H9 (cell line): Measurements from ENCODE around the gene MYH9. TPM values are rescaled to one million over a fixed set of nuclear protein-coding genes. Genes with fewer than 3 reads are reported as not detected.
A peak's percentile ranks its signal among the peaks of the same experiment; 100 is the strongest.

ENCODE experiments used
- DNase-seq: peaks from one replicate; pipeline ENCODE4 v3.0.0-alpha.2; 2017
- H2AFZ ChIP-seq: one replicate; pipeline ENCODE4 v1.6.1; 2013; ENCODE audit warnings: mild to moderate bottlenecking, low read length, control low read depth, moderate library complexity
- H2AK5ac ChIP-seq: 2 replicates; pipeline ENCODE4 v1.6.1; 2013; ENCODE audit warnings: low read length, control low read depth, mixed read lengths; ENCODE audit not compliant: insufficient read length
- H2BK120ac ChIP-seq: one replicate; pipeline ENCODE4 v1.6.1; 2013; ENCODE audit warnings: low read depth, mild to moderate bottlenecking, low read length, control low read depth, inconsistent platforms; ENCODE audit not compliant: poor library complexity, severe bottlenecking
- H2BK12ac ChIP-seq: 2 replicates; pipeline ENCODE4 v1.6.1; 2013; ENCODE audit warnings: low read length, control low read depth, mixed read lengths, low read depth; ENCODE audit not compliant: insufficient read length
- H2BK15ac ChIP-seq: 2 replicates; pipeline ENCODE4 v1.6.1; 2013; ENCODE audit warnings: low read depth, low read length, control low read depth
- H2BK20ac ChIP-seq: one replicate; pipeline ENCODE4 v1.6.1; 2013; ENCODE audit warnings: low read depth, mild to moderate bottlenecking, low read length, control low read depth, inconsistent platforms; ENCODE audit not compliant: poor library complexity, severe bottlenecking
- H2BK5ac ChIP-seq: 2 replicates; pipeline ENCODE4 v1.6.1; 2013; ENCODE audit warnings: low read length, control low read depth, mixed read lengths; ENCODE audit not compliant: insufficient read length
- H3K14ac ChIP-seq: 2 replicates; pipeline ENCODE4 v1.6.1; 2013; ENCODE audit warnings: low read length, control low read depth; ENCODE audit not compliant: insufficient read depth
- H3K18ac ChIP-seq: 2 replicates; pipeline ENCODE4 v1.6.1; 2013; ENCODE audit warnings: low read depth, mild to moderate bottlenecking, mixed read lengths, low read length, control low read depth; ENCODE audit not compliant: insufficient read length
- H3K23ac ChIP-seq: 2 replicates; pipeline ENCODE4 v1.6.1; 2013; ENCODE audit warnings: low read length, control low read depth, mixed read lengths, low read depth; ENCODE audit not compliant: insufficient read length
- H3K23me2 ChIP-seq: 2 replicates; pipeline ENCODE4 v1.6.1; 2013; ENCODE audit warnings: low read depth, mild to moderate bottlenecking, mixed read lengths, low read length, control low read depth; ENCODE audit not compliant: insufficient read length, poor library complexity, severe bottlenecking
- H3K27ac ChIP-seq: 2 replicates; pipeline ENCODE4 v1.5.1; 2013; ENCODE audit warnings: low read length, control low read depth, mixed read lengths, low read depth; ENCODE audit not compliant: insufficient read length
- H3K27me3 ChIP-seq: 2 replicates; pipeline ENCODE4 v1.6.1; 2013; ENCODE audit warnings: low read length, control low read depth, inconsistent platforms; ENCODE audit not compliant: insufficient read depth
- H3K4ac ChIP-seq: 2 replicates; pipeline ENCODE4 v1.6.1; 2013; ENCODE audit warnings: low read depth, mild to moderate bottlenecking, control low read depth, inconsistent platforms, low read length, moderate library complexity
- H3K4me1 ChIP-seq: 2 replicates; pipeline ENCODE4 v1.6.1; 2013; ENCODE audit warnings: low read length, control low read depth, inconsistent platforms; ENCODE audit not compliant: insufficient read depth
- H3K4me2 ChIP-seq: 2 replicates; pipeline ENCODE4 v1.6.1; 2013; ENCODE audit warnings: low read length, control low read depth, mixed read lengths; ENCODE audit not compliant: insufficient read length, insufficient read depth
- H3K56ac ChIP-seq: 2 replicates; pipeline ENCODE4 v1.6.1; 2013; ENCODE audit warnings: low read depth, mild to moderate bottlenecking, mixed read lengths, low read length, control low read depth; ENCODE audit not compliant: insufficient read length
- H3K79me1 ChIP-seq: 2 replicates; pipeline ENCODE4 v1.6.1; 2013; ENCODE audit warnings: low read depth, mild to moderate bottlenecking, moderate library complexity, low read length, control low read depth, inconsistent platforms; ENCODE audit not compliant: insufficient read depth, poor library complexity, severe bottlenecking
- H3K79me2 ChIP-seq: 2 replicates; pipeline ENCODE4 v1.6.1; 2013; ENCODE audit warnings: low read length, control low read depth, inconsistent platforms; ENCODE audit not compliant: insufficient read depth
- H3K9ac ChIP-seq: 2 replicates; pipeline ENCODE4 v1.6.1; 2013; ENCODE audit warnings: low read length, control low read depth, mixed read lengths; ENCODE audit not compliant: insufficient read length; ENCODE audit errors: extremely low read depth
- H3K9me3 ChIP-seq: one replicate; pipeline ENCODE4 v1.6.1; 2013; ENCODE audit warnings: low read depth, low read length, inconsistent platforms; ENCODE audit not compliant: control insufficient read depth
- H3T11ph ChIP-seq: one replicate; pipeline ENCODE4 v1.6.1; 2013; ENCODE audit warnings: mild to moderate bottlenecking, low read length, control low read depth, inconsistent platforms
- H4K20me1 ChIP-seq: one replicate; pipeline ENCODE4 v1.6.1; 2013; ENCODE audit not compliant: control insufficient read depth, insufficient read length, insufficient read depth
- H4K5ac ChIP-seq: 2 replicates; pipeline ENCODE4 v1.6.1; 2013; ENCODE audit warnings: low read depth, mild to moderate bottlenecking, mixed read lengths, low read length, control low read depth; ENCODE audit not compliant: insufficient read length
- H4K8ac ChIP-seq: replicated peaks from 2 replicates; pipeline ENCODE4 v1.6.1; 2013; ENCODE audit warnings: low read length, control low read depth, mixed read lengths, low read depth; ENCODE audit not compliant: insufficient read length
- H4K91ac ChIP-seq: 2 replicates; pipeline ENCODE4 v1.6.1; 2013; ENCODE audit warnings: low read depth, mild to moderate bottlenecking, moderate library complexity, mixed read lengths, low read length, control low read depth; ENCODE audit not compliant: insufficient read length
- H3K27ac Mint-ChIP-seq, 3 experiments: 2 replicates in 2 of 3; 3 replicates in 1 of 3; pipeline ENCODE4 v1.8.0; 2020 to 2021; ENCODE audit warnings: mixed read lengths in 3 of 3, mild to moderate bottlenecking in 1 of 3, moderate library complexity in 1 of 3
- H3K27me3 Mint-ChIP-seq: 2 replicates; pipeline ENCODE4 v1.8.0; 2021; ENCODE audit warnings: low read depth, mild to moderate bottlenecking, moderate library complexity, mixed read lengths
- H3K36me3 Mint-ChIP-seq, 3 experiments: 2 replicates in 2 of 3; 3 replicates in 1 of 3; pipeline ENCODE4 v1.8.0; 2020 to 2021; ENCODE audit warnings: low read depth in 3 of 3, mixed read lengths in 3 of 3; ENCODE audit not compliant: insufficient read depth in 1 of 3
- H3K4me1 Mint-ChIP-seq, 2 experiments: 2 replicates each; pipeline ENCODE4 v1.8.0; 2020; ENCODE audit warnings: mixed read lengths in 2 of 2
- H3K4me3 Mint-ChIP-seq, 2 experiments: 2 replicates in 1 of 2; 3 replicates in 1 of 2; pipeline ENCODE4 v1.8.0; 2020 to 2021; ENCODE audit warnings: mild to moderate bottlenecking in 2 of 2, mixed read lengths in 2 of 2, moderate library complexity in 1 of 2
- H3K9me3 Mint-ChIP-seq, 2 experiments: 2 replicates in 1 of 2; 3 replicates in 1 of 2; pipeline ENCODE4 v1.8.0; 2020; ENCODE audit warnings: mild to moderate bottlenecking in 2 of 2, mixed read lengths in 2 of 2, moderate library complexity in 1 of 2
- WGBS: extraction: QIAGEN DNeasy Blood & Tissue Kit; methylation state at CpG from one replicate; pipeline ENCODE4 v1.1.7; 2013; ENCODE audit warnings: missing lambda C conversion rate, low lambda C conversion rate, mixed read lengths; ENCODE audit not compliant: insufficient read length; ENCODE audit errors: extremely low coverage; 5-methylcytosine and 5-hydroxymethylcytosine counted together
- total RNA-seq: library from RNA; stranded (reverse); gene quantifications from 2 replicates; pipeline ENCODE4 v1.2.1, GENCODE V29; 2021
- TF ChIP-seq, protein P1 (sequence below): fragments of 200-600 bp; sonication (generic); conservative IDR thresholded peaks from 3 replicates; pipeline ENCODE4 v1.8.0; 2021; ENCODE audit warnings: antibody characterized with exemption, mild to moderate bottlenecking

MYH9 gene
- total RNA-seq, 1 experiment from 2014 or later: 266 TPM

DNA sequence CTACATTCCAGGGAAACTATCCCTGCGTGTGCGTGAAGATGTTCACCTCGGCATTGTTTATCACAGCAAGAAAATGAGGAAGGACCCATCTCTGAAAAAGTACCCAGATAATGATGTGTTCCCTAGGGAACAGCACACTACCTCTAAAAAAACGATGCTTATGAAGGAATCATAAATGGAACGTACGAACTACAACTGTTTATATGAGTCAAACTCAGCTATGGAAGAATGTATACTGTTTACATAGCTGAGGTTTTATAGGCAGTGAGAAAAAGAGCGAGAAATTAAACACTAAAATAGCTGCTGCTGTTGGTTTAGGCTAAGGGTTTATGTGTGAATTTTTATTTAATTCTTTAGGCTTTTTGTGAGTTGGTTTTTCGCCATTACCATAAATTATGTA is 85.9 kb downstream of the MYH9 start:
- no peak overlapping the region for H2AFZ ChIP-seq
- H2AK5ac ChIP-seq: no peak overlapping the region
- no CpG with 5 or more reads among the region's 8 CpGs for WGBS
- no peak overlapping the region for H3K14ac ChIP-seq
- 0 out of 4 replicates have a peak, but pooled peaks cover 0 to 3% of the 10 kb centered on the region in 2 experiments for H3K4me1 Mint-ChIP-seq
- no peak overlapping the region for H3K56ac ChIP-seq
- H3K79me1 ChIP-seq: no peaks in the 10 kb centered on the region
- H3K79me2 ChIP-seq: no peaks in the 10 kb centered on the region
- no peak overlapping the region for H3K4me2 ChIP-seq
- no peak overlapping the region for H4K8ac ChIP-seq
- no peak overlapping the region for H3K9ac ChIP-seq
- H2BK12ac ChIP-seq: no peak overlapping the region
- H3K23ac ChIP-seq: no peak overlapping the region
- TF ChIP-seq, protein P1, sequence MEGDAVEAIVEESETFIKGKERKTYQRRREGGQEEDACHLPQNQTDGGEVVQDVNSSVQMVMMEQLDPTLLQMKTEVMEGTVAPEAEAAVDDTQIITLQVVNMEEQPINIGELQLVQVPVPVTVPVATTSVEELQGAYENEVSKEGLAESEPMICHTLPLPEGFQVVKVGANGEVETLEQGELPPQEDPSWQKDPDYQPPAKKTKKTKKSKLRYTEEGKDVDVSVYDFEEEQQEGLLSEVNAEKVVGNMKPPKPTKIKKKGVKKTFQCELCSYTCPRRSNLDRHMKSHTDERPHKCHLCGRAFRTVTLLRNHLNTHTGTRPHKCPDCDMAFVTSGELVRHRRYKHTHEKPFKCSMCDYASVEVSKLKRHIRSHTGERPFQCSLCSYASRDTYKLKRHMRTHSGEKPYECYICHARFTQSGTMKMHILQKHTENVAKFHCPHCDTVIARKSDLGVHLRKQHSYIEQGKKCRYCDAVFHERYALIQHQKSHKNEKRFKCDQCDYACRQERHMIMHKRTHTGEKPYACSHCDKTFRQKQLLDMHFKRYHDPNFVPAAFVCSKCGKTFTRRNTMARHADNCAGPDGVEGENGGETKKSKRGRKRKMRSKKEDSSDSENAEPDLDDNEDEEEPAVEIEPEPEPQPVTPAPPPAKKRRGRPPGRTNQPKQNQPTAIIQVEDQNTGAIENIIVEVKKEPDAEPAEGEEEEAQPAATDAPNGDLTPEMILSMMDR: no peak
- H2BK120ac ChIP-seq: no peak overlapping the region
- no peak overlapping the region for H4K5ac ChIP-seq
- H3K18ac ChIP-seq: no peak overlapping the region
- H3K23me2 ChIP-seq: no peaks in the 10 kb centered on the region
- H3K9me3 Mint-ChIP-seq: no peaks in the 10 kb centered on the region
- H2BK15ac ChIP-seq: no peak overlapping the region
- H3K4ac ChIP-seq: no peak overlapping the region
- H3K36me3 Mint-ChIP-seq: peaks cover 63 to 96% (median 91%) of the 10 kb centered on the region in 3 experiments
- no peak overlapping the region for H2BK20ac ChIP-seq
- H3K27ac Mint-ChIP-seq: peak overlapping the region in 2 of 3 experiments; percentile 23 to 42; a peak in 2 of 7 replicates
- H2BK5ac ChIP-seq: no peak overlapping the region
- H3K27me3 Mint-ChIP-seq: no peaks in the 10 kb centered on the region; the same call in 1 of the 2 replicates
- H3K4me1 ChIP-seq: no peaks in the 10 kb centered on the region
- no peaks in the 10 kb centered on the region for H3K9me3 ChIP-seq
- no peak overlapping the region for H4K91ac ChIP-seq
- no peak overlapping the region for H3K4me3 Mint-ChIP-seq
- no peaks in the 10 kb centered on the region for H4K20me1 ChIP-seq
- DNase-seq: no peak
- no peaks in the 10 kb centered on the region for H3K27me3 ChIP-seq
- no peak overlapping the region for H3K27ac ChIP-seq
- no peak overlapping the region for H3T11ph ChIP-seq
